Parathyroid adenoma (tissue), 2 donors: ENCODE data around the gene CUL5.
"Not testable (repeated sequence)": the region's sequence is repeated elsewhere in the genome, so short reads cannot be mapped to it uniquely, and the experiment has no call there.

ENCODE experiments used
- H2AFZ ChIP-seq: fragments of 300-600 bp; sonication (generic); one replicate; pipeline ENCODE4 v1.7.0; 2017; ENCODE audit warnings: antibody characterized with exemption, mild to moderate bottlenecking
- H3K27ac ChIP-seq: fragments of 300-600 bp; sonication (generic); one replicate; pipeline ENCODE4 v1.7.0; 2017
- H3K27me3 ChIP-seq: fragments of 300-600 bp; sonication (generic); one replicate; pipeline ENCODE4 v1.7.0; 2017; ENCODE audit warnings: low read length; ENCODE audit not compliant: control insufficient read depth, insufficient read depth
- H3K36me3 ChIP-seq: fragments of 300-600 bp; sonication (generic); one replicate; pipeline ENCODE4 v1.7.0; 2017; ENCODE audit warnings: low read length; ENCODE audit not compliant: control insufficient read depth, insufficient read depth
- H3K4me1 ChIP-seq: fragments of 300-600 bp; sonication (generic); one replicate; pipeline ENCODE4 v1.7.0; 2017; ENCODE audit warnings: control low read depth
- H3K4me2 ChIP-seq: fragments of 300-600 bp; sonication (generic); one replicate; pipeline ENCODE4 v1.7.0; 2017; ENCODE audit warnings: low read length
- H3K4me3 ChIP-seq: fragments of 300-600 bp; sonication (generic); one replicate; pipeline ENCODE4 v1.7.0; 2017; ENCODE audit warnings: low read depth, low read length
- H3K79me2 ChIP-seq: fragments of 300-600 bp; sonication (generic); one replicate; pipeline ENCODE4 v1.7.0; 2017; ENCODE audit warnings: control low read depth
- H3K9ac ChIP-seq: fragments of 300-600 bp; sonication (generic); one replicate; pipeline ENCODE4 v1.7.0; 2017; ENCODE audit warnings: mild to moderate bottlenecking
- H3K9me3 ChIP-seq: fragments of 300-600 bp; sonication (generic); one replicate; pipeline ENCODE4 v1.7.0; 2017; ENCODE audit warnings: low read length; ENCODE audit not compliant: control insufficient read depth
- TF ChIP-seq, protein P1 (sequence below): fragments of 300-600 bp; sonication (generic); IDR thresholded peaks from one replicate; pipeline ENCODE4 v1.7.0; 2017; ENCODE audit warnings: antibody characterized with exemption, mild to moderate bottlenecking
- donor health status: primary hyperparathyroidism.

CUL5 gene

DNA sequence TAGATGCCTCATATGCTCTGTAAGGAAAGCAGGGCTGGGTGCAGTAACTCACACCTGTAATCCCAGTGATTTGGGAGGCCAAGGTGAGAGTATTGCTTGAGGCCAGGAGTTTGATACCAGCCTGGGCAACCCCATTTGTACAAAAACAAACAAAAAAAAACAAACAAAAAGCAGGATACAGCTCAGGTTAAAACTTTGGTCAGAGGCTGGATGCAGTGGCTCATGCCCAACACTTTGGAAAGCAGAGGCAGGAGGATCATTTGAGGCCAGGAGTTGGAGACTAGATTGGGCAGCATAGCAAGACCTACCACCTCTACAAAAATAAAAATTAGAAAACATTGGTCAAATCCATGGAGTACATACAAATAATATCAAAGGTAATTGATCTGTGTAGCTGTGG is 7.9 kb downstream of the CUL5 start:
- H3K4me1 ChIP-seq: peaks cover 2% of the 10 kb centered on the region
- H3K9me3 ChIP-seq: no peaks in the 10 kb centered on the region
- H3K27ac ChIP-seq: no peak overlapping the region
- no peak overlapping the region for H3K9ac ChIP-seq
- no peak overlapping the region for H2AFZ ChIP-seq
- H3K36me3 ChIP-seq: no peaks in the 10 kb centered on the region
- no peaks in the 10 kb centered on the region for H3K27me3 ChIP-seq
- no peak overlapping the region for H3K4me3 ChIP-seq
- H3K4me2 ChIP-seq: no peak overlapping the region
- peaks cover 28% of the 10 kb centered on the region for H3K79me2 ChIP-seq
- TF ChIP-seq, protein P1, sequence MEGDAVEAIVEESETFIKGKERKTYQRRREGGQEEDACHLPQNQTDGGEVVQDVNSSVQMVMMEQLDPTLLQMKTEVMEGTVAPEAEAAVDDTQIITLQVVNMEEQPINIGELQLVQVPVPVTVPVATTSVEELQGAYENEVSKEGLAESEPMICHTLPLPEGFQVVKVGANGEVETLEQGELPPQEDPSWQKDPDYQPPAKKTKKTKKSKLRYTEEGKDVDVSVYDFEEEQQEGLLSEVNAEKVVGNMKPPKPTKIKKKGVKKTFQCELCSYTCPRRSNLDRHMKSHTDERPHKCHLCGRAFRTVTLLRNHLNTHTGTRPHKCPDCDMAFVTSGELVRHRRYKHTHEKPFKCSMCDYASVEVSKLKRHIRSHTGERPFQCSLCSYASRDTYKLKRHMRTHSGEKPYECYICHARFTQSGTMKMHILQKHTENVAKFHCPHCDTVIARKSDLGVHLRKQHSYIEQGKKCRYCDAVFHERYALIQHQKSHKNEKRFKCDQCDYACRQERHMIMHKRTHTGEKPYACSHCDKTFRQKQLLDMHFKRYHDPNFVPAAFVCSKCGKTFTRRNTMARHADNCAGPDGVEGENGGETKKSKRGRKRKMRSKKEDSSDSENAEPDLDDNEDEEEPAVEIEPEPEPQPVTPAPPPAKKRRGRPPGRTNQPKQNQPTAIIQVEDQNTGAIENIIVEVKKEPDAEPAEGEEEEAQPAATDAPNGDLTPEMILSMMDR: no peak

- H3K9ac ChIP-seq: no peak overlapping the region
- H3K79me2 ChIP-seq: peaks cover 25% of the 10 kb centered on the region
- no peak overlapping the region for H3K4me2 ChIP-seq
- no peaks in the 10 kb centered on the region for H3K36me3 ChIP-seq
- H3K4me3 ChIP-seq: no peak overlapping the region
- H2AFZ ChIP-seq: no peak overlapping the region
- H3K27me3 ChIP-seq: no peaks in the 10 kb centered on the region
- H3K9me3 ChIP-seq: no peaks in the 10 kb centered on the region
- H3K27ac ChIP-seq: no peak overlapping the region
- TF ChIP-seq, protein P1: no peak
- no peaks in the 10 kb centered on the region for H3K4me1 ChIP-seq
Measured at GRCh38 chr11:108018708-108019107, 10.0 kb downstream of the CUL5 start.

DNA sequence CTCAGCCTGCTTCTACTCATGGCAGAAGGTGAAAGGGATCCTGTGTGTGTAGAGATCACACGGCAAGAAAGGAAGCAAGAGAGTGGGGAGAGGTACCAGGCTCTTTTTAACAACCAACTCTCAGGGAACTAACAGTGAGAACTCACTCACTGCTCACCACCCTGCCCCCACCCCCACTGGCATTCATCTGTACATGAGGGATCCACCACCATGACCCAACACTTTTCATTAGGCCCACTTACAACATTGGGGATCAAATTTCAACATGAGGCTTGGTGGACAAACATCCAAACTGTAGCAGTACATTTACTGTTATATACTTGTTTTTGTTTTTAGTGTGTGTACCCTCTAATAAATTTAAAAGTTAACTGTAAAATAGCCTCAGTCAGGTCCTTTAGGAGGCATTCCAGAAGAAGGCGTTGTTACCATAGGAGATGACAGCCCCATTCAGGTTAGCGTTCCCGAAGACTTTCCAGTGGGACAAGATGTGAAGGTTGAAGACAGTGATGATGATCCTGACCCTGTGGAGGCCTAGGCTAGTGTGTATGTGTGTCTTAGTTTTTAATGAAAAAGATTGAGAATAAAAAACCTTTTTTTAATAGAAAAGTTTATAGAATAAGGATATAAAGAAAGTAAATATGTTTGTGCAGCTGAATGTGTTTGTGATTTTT is 11.3 kb downstream of the CUL5 start:
- TF ChIP-seq, protein P1: no peak
- Histone ChIP-seq H3K4me1 (no peaks in the 10 kb centered on the region), H3K9ac (no peak overlapping the region), H3K27ac (no peak overlapping the region), H2AFZ (no peak overlapping the region), H3K36me3 (no peaks in the 10 kb centered on the region), H3K27me3 (no peaks in the 10 kb centered on the region), H3K4me3 (no peak overlapping the region), H3K79me2 (peaks cover 24% of the 10 kb centered on the region), H3K4me2 (no peak overlapping the region), H3K9me3 (no peaks in the 10 kb centered on the region)

GRCh38 chr11:108025387-108026080 is 16.8 kb downstream of the CUL5 start:
- Histone ChIP-seq H3K27me3 (no peaks in the 10 kb centered on the region), H3K36me3 (no peaks in the 10 kb centered on the region), H3K79me2 (peaks cover 28% of the 10 kb centered on the region), H3K4me3 (no peak overlapping the region), H3K4me2 (no peak overlapping the region), H3K9ac (no peak overlapping the region), H3K4me1 (no peaks in the 10 kb centered on the region), H3K9me3 (no peaks in the 10 kb centered on the region), H2AFZ (no peak overlapping the region), H3K27ac (no peak overlapping the region)
- TF ChIP-seq, protein P1: no peak

DNA sequence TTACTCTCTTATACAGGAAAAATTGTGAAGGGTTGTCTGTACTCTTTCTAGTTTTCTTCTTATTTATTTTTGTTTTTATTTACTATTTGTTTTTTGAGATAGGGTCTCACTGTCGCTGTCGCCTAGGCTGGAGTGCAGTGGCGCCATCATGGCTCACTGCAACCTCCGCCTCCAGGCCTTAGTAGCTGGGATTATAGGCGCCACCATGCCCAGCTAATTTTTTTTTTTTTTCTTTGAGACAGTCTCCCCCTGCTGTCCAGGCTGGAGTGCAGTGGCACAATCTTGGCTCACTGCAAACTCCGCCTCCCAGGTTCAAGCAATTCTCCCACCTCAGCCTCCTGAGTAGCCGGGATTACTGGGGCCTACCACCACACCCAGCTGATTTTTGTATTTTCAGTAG is 18.4 kb downstream of the CUL5 start:
- no peaks in the 10 kb centered on the region for H3K9me3 ChIP-seq
- TF ChIP-seq, protein P1: no peak
- no peaks in the 10 kb centered on the region for H3K27me3 ChIP-seq
- H2AFZ ChIP-seq: no peak overlapping the region
- H3K27ac ChIP-seq: no peak overlapping the region
- H3K4me1 ChIP-seq: no peaks in the 10 kb centered on the region
- peaks cover 20% of the 10 kb centered on the region for H3K79me2 ChIP-seq
- no peak overlapping the region for H3K4me2 ChIP-seq
- no peak overlapping the region for H3K4me3 ChIP-seq
- no peaks in the 10 kb centered on the region for H3K36me3 ChIP-seq
- H3K9ac ChIP-seq: no peak overlapping the region

DNA sequence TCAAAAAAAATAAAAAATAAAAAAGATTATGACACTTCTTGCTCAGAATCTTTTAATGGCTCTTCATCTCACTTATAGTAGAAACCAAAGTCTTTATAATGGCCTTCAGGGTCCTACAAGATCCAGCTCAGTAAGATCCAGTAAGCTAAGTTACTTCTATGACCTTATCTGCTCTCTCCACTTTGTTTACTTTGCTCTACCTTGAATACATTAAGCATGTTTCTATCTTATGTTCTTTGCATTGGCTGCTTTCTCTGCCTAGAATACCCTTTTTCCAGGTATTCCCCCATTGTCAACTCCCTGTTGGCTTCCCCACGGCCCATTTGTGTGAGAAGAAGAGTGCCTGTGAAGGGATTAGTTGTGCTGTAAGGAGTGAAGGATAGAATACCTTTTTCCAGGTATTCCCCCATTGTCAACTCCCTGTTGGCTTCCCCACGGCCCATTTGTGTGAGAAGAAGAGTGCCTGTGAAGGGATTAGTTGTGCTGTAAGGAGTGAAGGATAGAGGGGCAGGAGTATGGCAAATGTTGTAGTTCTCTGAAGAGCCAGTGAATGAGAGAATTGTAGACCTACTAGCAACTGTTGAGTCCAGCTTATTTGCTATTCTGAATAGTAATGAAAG is 20.2 kb downstream of the CUL5 start:
- not testable (repeated sequence) for H3K4me1 ChIP-seq, H2AFZ ChIP-seq, H3K9ac ChIP-seq, H3K27me3 ChIP-seq, H3K4me2 ChIP-seq, H3K4me3 ChIP-seq, H3K27ac ChIP-seq, H3K9me3 ChIP-seq, H3K36me3 ChIP-seq
- peaks cover 18% of the 10 kb centered on the region for H3K79me2 ChIP-seq
